ACC112 (cell line): ENCODE data around the gene COMMD7.
"Not testable (repeated sequence)": the region's sequence is repeated elsewhere in the genome, so short reads cannot be mapped to it uniquely, and the experiment has no call there.

Experiments used
- H2AFZ ChIP-seq: fragments of 200-600 bp; sonication (generic); one replicate; pipeline ENCODE4 v1.6.0; 2017; ENCODE audit warnings: antibody characterized with exemption, low read length; ENCODE audit not compliant: unreplicated experiment
- H3K27ac ChIP-seq: fragments of 200-600 bp; sonication (generic); 2 replicates; pipeline ENCODE4 v1.5.1; 2014; ENCODE audit warnings: low read depth, mild to moderate bottlenecking, antibody characterized with exemption, low read length, moderate library complexity
- H3K27me3 ChIP-seq: fragments of 200-600 bp; sonication (generic); 2 replicates; pipeline ENCODE4 v1.6.1; 2014; ENCODE audit warnings: mild to moderate bottlenecking, antibody characterized with exemption, low read length, moderate library complexity, mixed read lengths; ENCODE audit not compliant: insufficient read depth
- H3K36me3 ChIP-seq: fragments of 200-600 bp; sonication (generic); 2 replicates; pipeline ENCODE4 v1.6.1; 2016; ENCODE audit warnings: mild to moderate bottlenecking, antibody characterized with exemption, low read length, moderate library complexity, mixed read lengths; ENCODE audit not compliant: insufficient read depth
- H3K4me1 ChIP-seq: fragments of 200-600 bp; sonication (generic); one replicate; pipeline ENCODE4 v1.6.1; 2016; ENCODE audit warnings: low read length, mixed read lengths; ENCODE audit not compliant: insufficient read depth, unreplicated experiment, control insufficient read depth
- H3K4me3 ChIP-seq: fragments of 200-600 bp; sonication (generic); 2 replicates; pipeline ENCODE4 v1.5.1; 2014; ENCODE audit warnings: mild to moderate bottlenecking, low read depth, low read length
- H3K79me2 ChIP-seq: fragments of 200-600 bp; sonication (generic); one replicate; pipeline ENCODE4 v1.6.0; 2016; ENCODE audit warnings: low read length; ENCODE audit not compliant: control insufficient read depth, unreplicated experiment, insufficient read depth

The COMMD7 gene

DNA sequence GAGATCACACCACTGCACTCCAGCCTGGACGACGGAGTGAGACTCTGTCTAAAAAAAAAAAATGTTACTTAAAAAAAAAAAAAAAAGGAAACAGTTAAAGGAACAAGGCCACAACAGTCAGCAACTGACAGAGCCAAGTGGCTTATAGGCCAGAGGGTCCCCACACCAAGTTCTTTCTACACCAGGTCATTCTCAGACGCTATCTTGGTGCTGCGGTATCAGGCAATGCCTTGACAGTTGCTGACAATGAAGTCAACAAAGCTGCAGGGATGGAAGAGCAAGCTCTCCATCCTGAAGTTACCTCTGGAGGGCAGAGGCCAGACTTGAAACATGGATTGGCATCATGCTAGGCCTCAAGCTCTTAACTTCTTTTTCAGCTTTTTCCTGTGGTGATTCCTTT lies 31.9 kb downstream of the COMMD7 start:
- Histone ChIP-seq H3K4me1 (peaks cover 9% of the 10 kb centered on the region), H2AFZ (no peak overlapping the region), H3K27me3 (no peaks in the 10 kb centered on the region), H3K79me2 (no peaks in the 10 kb centered on the region), H3K36me3 (no peaks in the 10 kb centered on the region), H3K27ac (no peak overlapping the region), H3K4me3 (no peak overlapping the region)

GRCh38 chr20:32709632-32710121 lies 33.6 kb downstream of the COMMD7 start:
- H3K36me3 ChIP-seq, result no peaks in the 10 kb centered on the region; the same call in 1 of the 2 replicates
- no peaks in the 10 kb centered on the region for H3K79me2 ChIP-seq
- H3K27ac ChIP-seq, result no peak overlapping the region
- no peaks in the 10 kb centered on the region for H3K27me3 ChIP-seq
- H2AFZ ChIP-seq, result no peak overlapping the region
- H3K4me1 ChIP-seq, result peaks cover 9% of the 10 kb centered on the region
- H3K4me3 ChIP-seq, result no peak overlapping the region

DNA sequence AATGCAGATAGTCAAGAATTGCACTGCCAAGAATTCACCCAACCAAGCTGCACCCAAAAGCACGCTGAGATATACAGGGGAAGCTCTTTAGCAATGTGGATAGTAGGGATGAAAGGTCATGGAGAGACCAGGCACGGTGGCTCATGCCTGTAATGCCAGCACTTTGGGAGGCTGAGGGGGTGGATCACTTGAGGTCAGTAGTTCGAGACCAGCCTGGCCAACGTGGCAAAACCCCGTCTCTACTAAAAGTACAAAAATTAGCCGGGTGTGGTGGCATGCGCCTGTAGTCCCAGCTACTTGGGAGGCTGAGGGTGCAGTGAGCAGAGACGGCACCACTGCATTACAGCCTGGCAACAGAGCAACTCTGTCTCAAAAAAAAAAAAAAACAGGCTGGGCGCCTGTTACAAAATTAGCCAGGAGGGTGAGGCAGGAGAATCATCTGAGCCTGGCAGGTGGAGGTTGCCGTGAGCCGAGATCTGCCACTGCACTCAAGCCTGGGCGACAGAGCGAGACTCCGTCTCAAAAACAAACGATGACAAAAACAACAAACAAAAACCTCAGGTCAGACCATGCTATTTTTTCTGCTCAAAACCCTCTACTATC lies 34.1 kb downstream of the COMMD7 start:
- H3K27ac ChIP-seq, H3K4me3 ChIP-seq, H3K27me3 ChIP-seq, H3K4me1 ChIP-seq, H3K36me3 ChIP-seq, H3K79me2 ChIP-seq, H2AFZ ChIP-seq: not testable (repeated sequence)

- Histone ChIP-seq H2AFZ (no peak overlapping the region), H3K4me1 (peaks cover 9% of the 10 kb centered on the region), H3K4me3 (no peak overlapping the region), H3K27me3 (no peaks in the 10 kb centered on the region), H3K79me2 (no peaks in the 10 kb centered on the region), H3K36me3 (peaks cover under 1% of the 10 kb centered on the region; the same call in 1 of the 2 replicates), H3K27ac (no peak overlapping the region)
Measured at GRCh38 chr20:32707691-32708581, 35.3 kb downstream of the COMMD7 start.

DNA sequence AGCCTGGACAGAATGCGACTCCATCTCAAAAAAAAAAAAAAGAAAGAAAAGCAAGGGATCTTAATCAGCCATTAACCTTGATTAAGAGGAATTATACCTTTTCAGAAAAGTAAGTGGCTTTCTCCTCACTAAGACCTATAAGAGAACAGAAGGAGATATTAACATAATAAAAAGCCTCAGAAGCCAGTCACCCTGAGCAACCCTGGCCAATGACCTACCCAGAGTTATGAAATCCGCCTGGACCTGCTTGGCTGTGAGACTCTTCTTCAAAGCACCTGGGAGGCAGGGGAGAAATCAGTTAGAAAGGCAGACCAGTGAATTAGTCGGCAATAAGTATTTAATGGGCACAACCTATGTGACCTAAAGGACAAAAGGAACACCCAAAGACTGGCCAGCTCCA lies 36.8 kb downstream of the COMMD7 start:
- no peak overlapping the region for H3K27ac ChIP-seq
- peaks cover 5% of the 10 kb centered on the region; the same call in 1 of the 2 replicates for H3K36me3 ChIP-seq
- H3K4me3 ChIP-seq, result no peak overlapping the region
- H2AFZ ChIP-seq, result no peak overlapping the region
- peaks cover 9% of the 10 kb centered on the region for H3K4me1 ChIP-seq
- no peaks in the 10 kb centered on the region for H3K27me3 ChIP-seq
- no peaks in the 10 kb centered on the region for H3K79me2 ChIP-seq

DNA sequence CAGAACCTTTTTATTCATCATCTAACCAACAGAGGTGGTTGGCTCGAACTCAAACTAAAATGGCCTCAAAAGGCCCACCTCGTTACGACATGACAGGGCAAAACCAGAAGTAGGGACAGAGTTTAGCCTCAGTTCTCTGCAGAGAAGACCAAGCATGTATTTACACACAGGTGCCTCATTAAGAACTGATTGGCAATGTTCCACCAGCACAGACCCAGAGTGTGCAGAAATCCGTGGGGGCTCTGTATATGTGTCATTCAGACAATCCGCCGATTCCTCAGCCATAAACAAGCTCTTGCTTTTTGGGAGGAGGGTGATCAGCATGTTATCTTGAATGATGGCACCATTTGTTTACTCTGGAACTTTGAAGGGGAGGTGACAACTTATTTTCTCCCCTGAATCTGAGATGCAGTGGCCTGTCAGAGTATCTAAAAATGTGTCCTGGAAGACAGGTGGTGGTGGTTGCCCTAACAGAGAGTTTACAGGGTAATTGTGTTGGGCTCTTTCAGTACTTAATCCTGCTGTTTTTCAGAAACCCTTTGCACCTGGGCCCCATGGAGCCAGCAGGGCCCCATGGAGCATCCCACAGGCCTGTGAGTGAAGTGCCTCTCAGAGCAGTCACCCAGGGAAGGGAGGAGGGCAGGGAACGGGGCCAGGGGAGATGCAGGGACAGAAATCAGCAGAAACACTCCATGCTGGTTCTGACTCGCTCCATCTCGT lies 40.4 kb downstream of the COMMD7 start:
- peaks cover 5% of the 10 kb centered on the region; the same call in 1 of the 2 replicates for H3K36me3 ChIP-seq
- no peaks in the 10 kb centered on the region for H3K79me2 ChIP-seq
- no peak overlapping the region for H2AFZ ChIP-seq
- H3K4me1 ChIP-seq, result peaks cover 3% of the 10 kb centered on the region
- H3K27ac ChIP-seq, result no peak overlapping the region
- H3K4me3 ChIP-seq, result no peak overlapping the region
- H3K27me3 ChIP-seq, result no peaks in the 10 kb centered on the region

GRCh38 chr20:32697608-32698007 lies 45.7 kb downstream of the COMMD7 start:
- H2AFZ ChIP-seq, result no peak overlapping the region
- no peaks in the 10 kb centered on the region for H3K79me2 ChIP-seq
- H3K27me3 ChIP-seq, result no peaks in the 10 kb centered on the region
- no peaks in the 10 kb centered on the region for H3K4me1 ChIP-seq
- H3K36me3 ChIP-seq, result peaks cover 2% of the 10 kb centered on the region; the same call in 1 of the 2 replicates
- H3K27ac ChIP-seq, result no peak overlapping the region
- no peak overlapping the region for H3K4me3 ChIP-seq

DNA sequence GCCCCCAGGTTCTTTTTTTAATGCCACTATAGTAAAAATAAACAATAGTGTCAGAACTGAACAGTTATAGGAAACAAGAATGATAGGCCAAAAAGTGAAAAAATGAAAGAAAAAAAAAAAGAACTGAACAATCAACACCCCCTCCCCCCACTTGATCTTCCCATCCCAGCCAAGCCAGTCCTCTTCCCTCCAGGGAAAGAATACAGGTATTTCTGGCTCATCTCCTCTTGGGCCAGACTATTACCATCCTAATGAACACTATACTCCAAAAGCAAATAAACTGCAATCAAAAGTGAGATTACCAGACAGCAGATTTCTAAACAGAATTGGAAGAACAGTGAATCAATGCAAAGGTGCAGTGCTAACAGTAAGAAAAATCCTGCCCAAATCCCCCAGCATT lies 48.2 kb downstream of the COMMD7 start:
- Histone ChIP-seq H3K27me3 (no peaks in the 10 kb centered on the region), H3K27ac (no peak overlapping the region), H2AFZ (no peak overlapping the region), H3K36me3 (no peaks in the 10 kb centered on the region), H3K4me1 (no peaks in the 10 kb centered on the region), H3K79me2 (no peaks in the 10 kb centered on the region), H3K4me3 (no peak overlapping the region)

GRCh38 chr20:32688966-32689365 lies 54.3 kb downstream of the COMMD7 start:
- H3K79me2 ChIP-seq, H3K36me3 ChIP-seq, H3K27me3 ChIP-seq, H3K4me3 ChIP-seq, H3K27ac ChIP-seq, H2AFZ ChIP-seq, H3K4me1 ChIP-seq: not testable (repeated sequence)

DNA sequence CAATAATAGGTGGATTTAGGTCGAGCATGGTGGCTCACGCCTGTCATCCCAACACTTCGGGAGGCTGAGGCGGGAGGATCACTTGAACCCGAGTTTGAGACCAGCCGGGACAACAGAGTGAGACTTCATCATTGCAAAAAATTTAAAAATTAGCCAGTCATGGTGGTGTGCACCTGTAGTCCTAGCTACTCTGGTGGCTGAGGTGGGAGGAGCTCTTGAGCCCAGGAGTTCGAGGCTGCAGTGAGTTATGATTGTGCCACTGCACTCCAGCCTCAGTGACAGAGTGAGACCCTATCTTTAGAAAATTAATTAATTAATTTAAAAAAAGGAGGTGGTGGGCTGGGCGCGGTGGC lies 56.1 kb downstream of the COMMD7 start:
- H3K4me1 ChIP-seq, result peaks cover 8% of the 10 kb centered on the region
- H3K79me2 ChIP-seq, result no peaks in the 10 kb centered on the region
- no peak overlapping the region for H3K4me3 ChIP-seq
- no peak overlapping the region for H3K27ac ChIP-seq
- H3K36me3 ChIP-seq, result no peaks in the 10 kb centered on the region
- no peak overlapping the region for H2AFZ ChIP-seq
- H3K27me3 ChIP-seq, result no peaks in the 10 kb centered on the region
